HG02973 (cell line): Measurements from ENCODE around the gene ZNF605.
"Not testable (repeated sequence)": the region's sequence is repeated elsewhere in the genome, so short reads cannot be mapped to it uniquely, and the experiment has no call there.

ENCODE experiments used
- ATAC-seq: cut with Tn5 transposase; IDR thresholded peaks from one replicate; pipeline ENCODE4 v1.9.1; 2021; ENCODE audit warnings: moderate library complexity; ENCODE audit not compliant: unreplicated experiment

Gene ZNF605

DNA sequence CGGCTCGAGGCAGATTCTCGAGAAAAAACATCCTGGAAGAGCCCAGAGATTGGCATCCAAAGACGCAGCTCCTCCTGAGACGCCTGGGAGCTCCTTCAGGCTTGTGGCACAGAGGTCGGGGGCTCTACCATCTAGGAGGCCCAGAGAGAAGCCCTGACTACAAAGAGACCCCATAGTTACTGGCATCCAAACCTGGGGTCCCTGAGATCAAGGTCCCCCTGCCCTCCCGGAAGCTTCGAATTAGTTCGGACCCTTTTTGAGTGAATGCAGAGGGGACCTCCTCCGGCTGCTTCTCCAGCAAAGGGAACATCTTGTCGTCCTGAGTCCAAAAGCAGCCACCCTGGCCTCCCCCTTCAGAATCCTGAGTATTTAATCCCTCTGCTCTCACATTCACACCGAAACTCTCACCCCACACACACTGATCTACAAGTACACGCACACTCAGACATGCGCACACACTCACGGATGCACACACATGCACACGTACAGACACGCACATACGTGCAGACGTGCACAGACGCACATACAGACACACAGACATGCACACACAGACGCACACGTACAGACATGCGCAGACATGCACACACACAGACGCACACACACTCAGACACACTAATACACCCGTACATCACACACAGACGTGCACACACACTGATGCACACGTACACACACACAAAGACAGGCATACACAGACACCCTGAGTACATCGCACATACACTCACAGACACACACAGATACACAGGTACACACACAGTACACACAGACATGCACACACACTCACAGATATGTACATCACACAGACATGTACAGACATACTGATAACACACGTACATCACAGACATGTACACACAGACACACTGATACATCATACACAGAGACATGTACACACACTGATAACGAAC lies 5.9 kb downstream of the ZNF605 start:
- ATAC-seq = no peak

DNA sequence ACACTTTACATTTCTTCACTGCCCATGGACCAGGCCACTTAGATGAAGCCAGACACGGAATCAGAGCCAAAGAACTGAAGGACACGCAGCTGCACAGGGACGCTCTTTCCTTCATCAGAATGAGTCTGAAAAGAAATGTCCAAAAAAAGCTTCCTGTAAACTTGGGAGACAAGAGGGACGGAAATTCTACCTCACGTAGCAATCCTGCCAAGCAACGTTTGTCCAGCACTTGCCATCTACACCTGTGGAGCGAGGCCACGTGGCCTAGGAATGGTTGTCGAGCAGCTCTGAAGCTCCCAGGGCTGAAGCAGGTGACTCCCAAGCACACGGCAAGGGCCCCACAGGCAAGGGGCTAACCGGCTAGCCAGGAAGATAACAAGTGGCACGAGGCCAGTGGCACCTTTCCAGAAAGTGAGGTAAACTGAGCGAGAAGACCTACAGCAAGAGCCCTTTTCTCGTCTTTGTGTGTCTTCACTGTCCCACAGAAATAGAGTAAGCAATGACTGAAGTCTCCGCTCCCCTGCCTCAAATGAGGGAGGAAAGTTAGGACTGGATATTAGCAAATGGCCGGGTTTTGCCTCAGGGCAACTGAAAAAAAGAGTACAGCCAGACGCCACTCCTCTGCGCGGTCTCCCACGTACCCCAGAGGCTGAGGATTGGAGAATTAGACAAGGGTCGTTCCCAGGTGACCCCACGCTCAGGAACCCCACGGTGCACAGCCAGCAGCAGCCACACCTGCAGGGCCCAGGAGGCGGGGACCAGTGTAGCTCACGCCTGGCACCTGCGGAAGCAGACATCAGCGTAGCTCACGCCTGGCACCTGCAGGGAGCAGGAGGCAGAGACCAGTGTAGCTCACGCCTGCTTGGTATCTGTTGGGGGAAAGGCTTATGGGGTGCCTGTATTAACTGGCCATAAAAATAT lies 7.7 kb downstream of the ZNF605 start:
- no peak for ATAC-seq

DNA sequence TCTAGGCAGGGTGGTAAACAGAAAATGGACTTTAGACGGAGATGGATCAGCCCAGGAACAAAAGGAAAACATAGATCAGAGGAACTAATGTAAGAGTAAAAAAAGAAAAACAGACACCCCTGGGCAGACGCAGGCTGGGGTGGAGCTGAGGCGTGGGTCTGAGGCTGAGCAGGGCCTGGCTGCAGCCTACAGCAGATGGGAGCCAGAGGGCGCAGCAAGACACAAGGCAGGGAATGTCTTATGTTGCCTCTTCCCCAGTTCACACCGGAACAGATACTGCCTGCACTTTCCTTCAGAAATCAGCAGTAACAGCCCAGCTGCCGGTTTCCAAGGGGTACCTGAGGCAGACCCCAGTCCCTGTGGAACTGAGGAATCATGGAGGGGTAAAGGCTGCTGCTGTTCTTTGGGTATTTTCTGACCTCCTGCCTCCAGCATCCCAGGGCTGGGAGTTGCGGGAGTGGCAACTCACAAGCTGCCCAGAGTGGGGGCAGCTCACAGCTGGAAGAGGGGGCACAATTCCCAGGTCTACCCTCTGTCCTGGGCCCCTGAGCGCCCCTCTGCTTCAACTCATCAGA lies 9.8 kb downstream of the ZNF605 start:
- no peak for ATAC-seq

DNA sequence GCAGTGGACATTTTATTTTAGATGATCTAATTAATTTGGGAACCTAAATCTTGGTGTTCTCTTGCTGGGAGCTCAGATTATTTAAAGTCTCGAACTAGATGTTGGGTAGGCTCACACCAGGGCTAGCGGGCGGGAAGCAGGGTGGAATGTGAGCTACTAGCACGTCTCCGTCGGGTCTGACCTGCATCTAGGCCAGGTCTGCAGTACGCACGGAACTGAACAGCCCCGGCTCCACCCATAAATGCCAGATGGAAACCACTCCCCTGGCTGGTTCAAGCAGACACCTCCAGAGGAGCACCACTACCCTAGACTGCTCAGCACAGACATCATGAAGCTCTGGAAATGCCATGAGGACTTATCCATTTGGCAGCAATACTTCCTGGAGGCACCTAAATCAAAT lies 10.3 kb downstream of the ZNF605 start:
- ATAC-seq = no peak

DNA sequence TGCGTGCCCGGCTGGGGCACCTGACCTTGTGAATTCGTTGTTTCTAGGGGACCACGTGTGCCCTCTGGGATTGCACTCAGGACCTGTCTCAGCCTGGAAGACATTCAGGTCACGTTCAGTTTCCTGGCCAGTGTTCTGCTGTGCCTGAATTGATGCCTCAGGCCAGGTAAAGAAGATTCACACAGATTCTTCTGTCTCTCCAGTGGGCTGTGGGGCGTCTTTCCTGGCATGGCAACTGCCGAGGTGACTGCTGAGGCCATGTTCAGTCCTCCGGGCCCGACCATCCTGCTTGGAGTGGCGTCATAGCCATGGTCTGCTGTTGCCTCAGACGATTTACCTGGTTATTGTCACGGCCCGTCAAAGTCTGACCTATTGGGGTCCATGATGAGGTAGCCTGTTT lies 13.5 kb downstream of the ZNF605 start:
- no peak for ATAC-seq

DNA sequence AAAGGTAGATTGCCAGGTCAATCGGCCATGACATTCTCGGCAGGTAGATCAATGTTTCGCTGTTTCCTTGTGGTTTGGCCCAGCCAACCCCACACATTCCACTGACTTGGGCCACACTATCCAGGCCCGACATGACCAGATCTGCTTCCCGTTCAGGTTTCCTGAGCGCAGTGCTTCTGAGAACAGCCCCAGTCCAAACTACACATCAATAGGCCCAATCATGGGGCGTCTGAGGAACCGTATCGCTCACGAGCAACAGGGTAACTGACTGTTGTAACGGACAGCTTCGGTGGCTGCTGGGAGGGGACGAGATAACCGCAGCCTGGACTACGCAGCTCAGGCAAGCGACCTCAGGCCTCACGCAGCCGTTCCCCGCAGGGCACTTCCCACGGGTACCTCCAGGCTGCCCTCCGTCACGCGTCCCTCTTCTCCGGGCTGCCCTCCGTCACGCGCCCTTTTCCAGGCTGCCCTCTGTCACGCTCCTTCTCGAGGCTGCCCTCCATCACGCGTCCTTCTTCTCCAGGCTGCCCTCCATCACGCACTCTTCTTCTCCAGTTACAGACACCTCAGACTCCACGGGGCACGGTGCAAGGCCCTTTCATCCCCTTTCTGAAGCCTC lies 14.7 kb downstream of the ZNF605 start:
- ATAC-seq = no peak

DNA sequence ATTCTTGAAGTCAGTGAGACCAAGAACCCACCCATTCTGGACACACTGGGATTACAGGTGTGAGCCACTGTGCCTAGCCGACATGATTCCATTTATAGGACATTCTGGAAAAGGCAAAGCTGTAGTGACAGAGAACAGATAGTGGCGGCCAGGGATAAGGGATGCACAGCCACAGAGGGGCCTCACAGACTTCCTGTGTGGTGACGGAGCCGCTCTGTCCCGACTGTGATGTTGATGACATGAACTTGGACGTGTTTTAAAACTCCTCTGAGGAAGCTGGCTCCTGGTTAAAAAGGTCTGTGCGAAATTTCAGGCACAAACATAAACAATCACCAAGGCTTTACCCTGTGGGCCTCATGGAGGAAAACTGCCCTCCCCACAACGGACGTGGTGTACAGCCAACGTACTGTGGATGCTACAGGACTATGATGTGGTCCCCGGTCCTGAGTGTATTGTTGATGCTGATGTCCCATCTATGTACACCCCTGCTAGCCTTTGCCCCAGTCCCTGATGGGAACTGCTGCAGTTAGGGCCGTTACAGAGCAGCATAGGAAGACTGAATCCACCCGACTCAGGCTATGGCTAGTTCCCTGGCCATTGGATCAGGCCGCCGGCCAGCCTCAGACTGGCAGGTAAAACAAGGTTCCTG lies 15.9 kb downstream of the ZNF605 start:
- no peak for ATAC-seq

DNA sequence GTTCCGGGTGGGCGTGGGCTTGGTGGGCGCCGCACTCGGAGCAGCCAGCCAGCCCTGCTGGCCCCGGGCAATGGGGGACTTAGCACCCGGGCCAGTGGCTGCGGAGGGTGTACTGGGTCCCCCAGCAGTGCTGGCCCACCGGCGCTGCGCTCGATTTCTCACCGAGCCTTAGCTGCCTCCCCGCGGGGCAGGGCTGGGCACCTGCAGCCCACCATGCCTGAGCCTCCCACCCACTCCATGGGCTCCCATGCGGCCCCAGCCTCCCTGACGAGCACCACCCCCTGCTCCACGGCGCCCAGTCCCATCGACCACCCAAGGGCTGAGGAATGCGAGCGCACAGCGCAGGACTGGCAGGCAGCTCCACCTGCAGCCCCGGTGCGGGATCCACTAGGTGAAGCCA lies 17.3 kb downstream of the ZNF605 start:
- ATAC-seq = not testable (repeated sequence)

DNA sequence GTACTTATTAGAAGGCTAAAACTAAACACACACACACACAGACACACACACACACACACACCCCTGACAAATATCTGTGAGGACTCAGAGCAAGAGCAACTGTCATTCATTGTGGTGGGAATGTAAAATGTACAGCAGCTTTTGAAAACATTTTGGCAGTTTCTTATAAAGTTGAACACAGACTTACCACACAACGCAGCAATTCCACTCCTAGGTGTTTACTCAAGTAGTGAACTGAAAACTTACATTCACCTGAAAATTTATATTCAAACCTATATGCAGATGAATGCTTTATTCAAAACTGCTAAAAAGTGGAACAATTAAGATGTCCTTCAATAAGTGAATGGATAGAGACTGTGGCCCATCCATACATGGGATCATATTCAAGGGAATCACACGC lies 18.6 kb downstream of the ZNF605 start:
- no peak for ATAC-seq

DNA sequence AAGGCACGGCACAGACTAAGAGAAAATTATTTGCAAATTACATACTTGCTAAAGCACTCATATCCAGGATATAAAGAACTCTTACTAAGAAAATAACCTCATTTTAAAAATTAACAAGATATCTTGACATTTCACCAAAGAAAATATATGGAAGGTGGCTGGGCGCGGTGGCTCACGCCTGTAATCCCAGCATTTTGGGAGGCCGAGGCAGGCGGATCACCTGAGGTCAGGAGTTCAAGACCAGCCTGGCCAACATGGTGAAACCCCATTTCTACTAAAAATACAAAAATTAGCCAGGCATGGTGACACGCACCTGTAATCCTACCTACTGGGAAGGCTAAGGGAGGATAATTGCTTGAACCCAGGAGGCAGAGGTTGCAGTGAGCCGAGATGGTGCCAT lies 19.2 kb downstream of the ZNF605 start:
- not testable (repeated sequence) for ATAC-seq

DNA sequence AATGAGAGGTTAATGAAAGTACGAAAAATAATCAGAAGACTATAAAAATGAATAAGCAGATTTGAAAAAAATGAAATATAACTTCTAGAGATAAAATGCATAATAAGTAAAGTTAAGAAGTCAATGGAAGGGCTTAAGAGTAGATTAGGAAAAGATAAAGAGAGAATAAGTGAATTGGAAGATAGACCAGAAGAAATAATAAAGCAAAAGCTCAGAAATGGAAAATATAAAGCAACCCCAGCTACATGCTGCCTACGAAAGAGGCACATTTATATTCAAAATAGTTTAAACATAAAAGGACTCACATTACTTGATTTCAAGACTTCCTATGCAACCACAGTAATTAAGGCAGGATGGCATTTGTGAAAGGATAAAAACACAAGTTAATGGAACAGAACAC lies 19.9 kb downstream of the ZNF605 start:
- ATAC-seq = no peak

DNA sequence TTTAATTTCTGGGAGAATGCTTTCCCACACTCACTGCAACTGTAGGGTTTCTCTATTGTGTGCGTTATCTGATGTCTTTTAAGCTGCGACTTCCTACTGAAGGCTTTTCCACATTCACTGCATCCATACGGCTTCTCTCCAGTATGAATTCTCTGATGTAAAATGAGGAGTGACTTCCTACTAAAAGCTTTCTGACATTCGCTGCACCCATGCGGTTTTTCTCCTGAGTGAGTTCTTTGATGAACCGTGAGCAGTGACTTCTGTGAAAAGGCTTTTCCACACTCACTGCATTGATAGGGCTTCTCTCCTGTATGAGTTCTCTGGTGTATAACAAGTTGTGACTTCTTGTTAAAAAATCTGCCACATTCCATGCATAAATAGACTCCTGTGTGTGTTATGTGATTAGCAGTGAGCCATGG lies 29.7 kb downstream of the ZNF605 start:
- ATAC-seq = no peak

DNA sequence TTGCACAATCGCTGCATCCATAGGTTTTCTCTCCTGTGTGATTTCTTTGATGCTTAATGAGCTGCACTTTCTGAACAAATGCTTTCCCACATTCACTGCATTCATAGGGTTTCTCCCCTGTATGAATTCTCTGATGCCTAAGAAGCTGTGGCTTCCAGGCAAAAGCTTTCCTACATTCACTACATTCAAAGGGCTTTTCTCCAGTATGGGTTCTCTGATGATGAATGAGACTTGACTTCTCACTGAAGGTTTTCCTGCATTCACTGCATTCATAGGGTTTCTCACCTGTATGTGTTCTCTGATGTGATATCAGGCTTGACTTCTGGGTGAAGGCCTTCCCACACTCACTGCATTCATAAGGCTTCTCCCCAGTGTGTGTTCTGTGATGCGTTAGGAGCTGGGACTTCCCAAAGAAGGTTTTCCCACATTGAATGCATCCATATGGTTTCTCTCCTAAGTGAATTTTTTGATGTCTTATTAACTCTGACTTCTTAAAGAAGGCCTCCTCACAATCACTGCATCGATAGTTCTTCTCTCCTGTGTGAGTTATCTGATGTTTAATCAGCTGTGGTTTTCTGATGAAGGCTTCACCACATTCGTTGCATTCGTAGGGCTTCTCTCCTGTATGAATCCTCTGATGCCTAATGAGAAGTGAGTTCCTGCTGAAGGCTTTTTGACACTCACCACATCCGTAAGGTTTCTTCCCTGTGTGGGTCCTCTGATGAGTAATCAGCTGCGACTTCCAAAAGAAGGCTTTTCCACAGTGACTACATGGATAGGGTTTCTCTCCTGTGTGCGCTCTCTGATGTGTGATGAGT lies 30.3 kb downstream of the ZNF605 start:
- no peak for ATAC-seq

DNA sequence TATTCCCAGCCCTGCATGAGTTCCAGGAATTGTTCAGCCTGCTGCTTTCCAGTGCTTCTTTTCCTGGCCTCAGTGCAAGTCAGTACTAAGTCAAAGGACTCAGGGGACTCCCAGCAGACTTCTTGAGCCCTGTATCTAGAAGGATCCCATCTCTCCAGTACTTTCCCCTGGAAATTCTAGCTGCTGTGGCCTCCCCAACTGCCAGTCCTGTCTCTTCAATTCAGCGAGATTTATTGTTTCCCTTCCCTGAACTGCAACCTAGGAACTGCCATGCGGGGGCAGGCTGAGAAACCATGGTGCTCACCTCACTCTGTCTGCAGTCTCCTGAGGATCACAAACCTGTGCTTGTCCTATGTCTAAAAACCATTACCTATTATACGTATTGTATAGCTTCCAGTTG lies 31.8 kb downstream of the ZNF605 start:
- no peak for ATAC-seq

DNA sequence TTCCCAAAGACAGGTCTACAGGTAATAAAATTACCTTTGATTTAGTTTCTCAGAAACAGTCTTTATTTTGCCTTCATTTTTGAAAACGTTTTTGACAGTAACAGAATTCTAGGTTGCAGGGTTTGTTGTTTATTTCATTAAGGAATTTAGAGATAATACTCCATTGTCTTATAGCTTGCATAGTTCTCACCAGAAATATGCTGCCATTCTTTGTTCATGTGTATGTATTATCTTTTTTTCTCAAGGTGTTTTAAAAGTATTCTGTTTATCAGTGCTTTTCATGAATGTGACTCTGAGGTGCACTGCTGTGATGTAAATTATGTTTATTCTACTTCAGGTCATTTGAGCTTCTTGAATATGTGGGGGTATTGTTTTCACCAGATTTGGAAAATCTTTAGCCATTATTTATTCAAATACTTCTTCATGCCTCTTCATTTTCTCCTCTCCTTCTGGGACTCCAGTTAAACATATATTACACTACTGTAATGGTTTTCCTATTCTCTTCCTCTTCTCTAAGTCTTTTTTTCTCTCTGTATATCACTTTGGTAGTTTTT lies 32.7 kb downstream of the ZNF605 start:
- no peak for ATAC-seq

DNA sequence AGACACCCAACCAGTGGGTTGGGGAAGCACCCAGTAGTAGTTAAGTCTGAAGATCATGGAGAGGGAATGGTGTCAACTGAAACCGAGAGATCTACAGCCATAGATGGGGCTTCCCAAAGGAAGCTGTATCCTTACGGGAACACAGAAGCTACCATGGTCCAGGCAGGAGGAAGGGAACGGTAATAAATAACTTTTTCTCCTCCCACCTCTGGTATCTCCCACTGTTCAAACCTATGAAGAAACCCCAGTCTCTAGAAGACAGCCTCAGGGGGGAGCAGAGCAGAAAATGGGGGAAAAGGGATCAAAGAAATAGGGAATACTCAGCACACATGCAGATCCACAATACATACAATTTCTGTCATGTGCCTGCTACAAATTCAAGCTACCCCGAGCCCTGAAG lies 33.4 kb downstream of the ZNF605 start:
- no peak for ATAC-seq

DNA sequence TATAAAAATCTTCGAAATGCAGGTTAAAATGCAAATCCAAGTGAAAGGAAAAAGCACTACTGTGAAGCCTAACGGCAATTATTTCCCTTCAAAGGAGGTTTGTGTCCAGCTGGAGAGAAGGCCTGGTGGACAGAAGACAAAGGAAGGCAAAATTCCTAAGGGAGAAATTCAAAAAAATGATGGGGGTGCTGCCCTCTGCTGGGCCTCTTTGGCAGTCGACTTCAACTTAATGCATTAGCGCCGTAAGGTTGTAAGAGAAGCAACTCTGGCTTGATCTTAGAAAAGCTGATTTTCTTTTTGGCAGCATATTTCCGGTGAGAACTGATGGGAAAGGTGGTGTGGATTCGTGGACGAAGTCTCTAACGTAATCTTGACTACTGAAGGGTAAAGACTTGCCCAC lies 34.4 kb downstream of the ZNF605 start:
- ATAC-seq = no peak

DNA sequence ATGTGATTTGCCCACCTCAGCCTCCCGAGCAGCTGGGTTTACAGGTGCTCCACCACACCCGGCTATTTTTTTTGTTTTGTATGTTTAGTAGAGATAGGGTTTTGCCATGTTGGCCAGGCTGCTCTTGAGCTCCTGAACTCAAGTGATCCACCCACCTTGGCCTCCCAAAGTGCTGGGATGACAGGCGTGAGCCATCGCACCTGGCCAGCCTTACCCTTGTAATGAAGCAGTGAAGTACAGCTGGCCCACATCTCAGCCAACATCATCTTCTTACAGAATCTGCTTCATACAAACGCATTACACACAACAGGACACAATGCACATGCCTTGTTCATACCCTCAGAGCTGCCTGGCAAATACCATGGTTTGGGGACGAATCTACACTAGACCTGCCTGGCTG lies 37.4 kb downstream of the ZNF605 start:
- ATAC-seq = no peak

DNA sequence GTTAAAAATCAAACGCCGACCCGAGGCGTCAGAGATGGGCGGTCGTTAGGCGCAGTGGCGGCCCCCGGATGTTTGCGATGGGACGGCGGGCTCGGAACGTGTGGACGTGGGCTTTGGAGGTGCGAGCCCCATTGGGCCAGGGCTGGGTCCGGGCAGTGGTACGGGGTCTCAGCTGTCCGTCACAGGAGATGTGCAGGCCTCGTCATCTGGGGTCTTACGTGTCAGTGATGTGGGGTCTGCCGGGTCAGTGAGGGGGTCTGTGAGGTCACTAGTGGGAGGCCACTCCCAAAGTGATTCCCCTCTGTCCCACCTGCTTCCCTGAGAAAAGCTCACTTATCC lies 47.1 kb downstream of the ZNF605 start:
- no peak for ATAC-seq
